Kidney epithelial cell (primary cell): ENCODE results near the gene TBC1D17. TPM values are rescaled to one million over a fixed set of nuclear protein-coding genes. Genes with fewer than 3 reads are reported as not detected.

Source experiments
- DNase-seq: peaks from one replicate; pipeline ENCODE4 v3.0.0-alpha.2; 2010; ENCODE audit warnings: low read depth
- H3K27me3 ChIP-seq: 2 replicates; pipeline ENCODE4 v1.6.0; 2011; ENCODE audit warnings: low read length; ENCODE audit not compliant: control insufficient read depth, insufficient read depth
- H3K36me3 ChIP-seq: 2 replicates; pipeline ENCODE4 v1.5.1; 2011; ENCODE audit warnings: low read length; ENCODE audit not compliant: control insufficient read depth, insufficient read depth
- H3K4me3 ChIP-seq: 2 replicates; pipeline ENCODE4 v1.5.1; 2011; ENCODE audit warnings: low read depth, mild to moderate bottlenecking, control low read depth, low read length
- CTCF ChIP-seq: IDR thresholded peaks from 2 replicates; pipeline ENCODE4 v1.5.1; 2011; ENCODE audit warnings: mild to moderate bottlenecking, moderate library complexity, low read length, control low read depth, inconsistent platforms; ENCODE audit not compliant: insufficient read depth, poor library complexity, severe bottlenecking
- total RNA-seq: library from RNA; depleted of rRNA; stranded (reverse); fragments of >200 nt; gene quantifications from 2 replicates; pipeline ENCODE4 v1.2.3, GENCODE V29; 2015

Gene TBC1D17
- 17.4 and 28.1 TPM in 2 replicates for total RNA-seq

GRCh38 chr19:49877020-49877878 is at the start of gene TBC1D17, which contains the start of gene AKT1S1:
Gene TBC1D17, plus strand, starts transcription at chr19:49877702. Its CDS starts 22 bp downstream, at chr19:49877724.
Gene AKT1S1, minus strand, starts transcription at chr19:49877355. Its CDS starts 4,060 bp downstream, at chr19:49873295.
- no peak for TF ChIP-seq CTCF
- Histone ChIP-seq H3K4me3 (peak within 1 kb of the TSS; percentile 98), H3K36me3 (peaks cover 2% of the 10 kb centered on the region), H3K27me3 (no peaks in the 10 kb centered on the region)
- DNase-seq = peak; percentile 98

- no peaks in the 10 kb centered on the region for H3K27me3 ChIP-seq
- no peak for TF ChIP-seq CTCF
- H3K4me3 ChIP-seq = no peak overlapping the region
- H3K36me3 ChIP-seq = no peaks in the 10 kb centered on the region
- no peak for DNase-seq
These were observed 48.3 kb upstream of the TBC1D17 start for GRCh38 chr19:49829200-49829599.

GRCh38 chr19:49829721-49830120 is 47.8 kb upstream of the TBC1D17 start:
- DNase-seq = no peak
- no peak overlapping the region for H3K4me3 ChIP-seq
- no peak for TF ChIP-seq CTCF
- H3K36me3 ChIP-seq = peaks cover 1% of the 10 kb centered on the region
- no peaks in the 10 kb centered on the region for H3K27me3 ChIP-seq

- H3K36me3 ChIP-seq = peaks cover 1% of the 10 kb centered on the region
- no peak for TF ChIP-seq CTCF
- no peak for DNase-seq
- no peak overlapping the region for H3K4me3 ChIP-seq
- no peaks in the 10 kb centered on the region for H3K27me3 ChIP-seq
These were observed 46.7 kb upstream of the TBC1D17 start for GRCh38 chr19:49830766-49831165.

GRCh38 chr19:49831592-49831991 is 45.9 kb upstream of the TBC1D17 start:
- no peaks in the 10 kb centered on the region for H3K27me3 ChIP-seq
- TF ChIP-seq CTCF = no peak
- H3K36me3 ChIP-seq = peaks cover 1% of the 10 kb centered on the region
- H3K4me3 ChIP-seq = no peak overlapping the region
- no peak for DNase-seq
